Prostate gland (tissue), 2 donors: Measurements from ENCODE around the gene C16orf86. TPM values are rescaled to one million over a fixed set of nuclear protein-coding genes. Genes with fewer than 3 reads are reported as not detected.

Experiments used
- DNase-seq: peaks from one replicate; pipeline ENCODE4 v3.0.0-alpha.2; 2019; ENCODE audit warnings: low spot score
- H3K27ac ChIP-seq, 2 donors: fragments of 200-600 bp; sonication (generic); 2 replicates each; pipeline ENCODE4 v1.5.1; 2017 to 2019
- H3K27me3 ChIP-seq: fragments of 200-600 bp; sonication (generic); replicated peaks from 2 replicates; pipeline ENCODE4 v1.5.1; 2019; ENCODE audit not compliant: insufficient read depth
- H3K36me3 ChIP-seq, 2 donors: fragments of 200-600 bp; sonication (generic); 1 replicate in 1 of 2; 2 replicates in 1 of 2; pipeline versions ENCODE4 v1.5.1 to v1.8.1; 2017 to 2019
- H3K4me1 ChIP-seq: fragments of 200-600 bp; sonication (generic); replicated peaks from 2 replicates; pipeline ENCODE4 v1.5.1; 2019
- H3K4me3 ChIP-seq, 2 donors: fragments of 200-600 bp; sonication (generic); 2 replicates each; pipeline ENCODE4 v1.5.1; 2017 to 2019
- H3K9me3 ChIP-seq: fragments of 200-600 bp; sonication (generic); 2 replicates; pipeline ENCODE4 v1.5.1; 2017
- POLR2A ChIP-seq: fragments of 450-650 bp; IDR thresholded peaks from one replicate; pipeline ENCODE4 v1.6.1; 2016; ENCODE audit warnings: antibody characterized with exemption, mild to moderate bottlenecking
- POLR2AphosphoS5 ChIP-seq: sonication (generic); formaldehyde crosslinking; IDR thresholded peaks from one replicate; pipeline ENCODE4 v1.6.1; 2017; ENCODE audit warnings: antibody characterized with exemption
- WGBS: methylation state at CpG from one replicate; pipeline ENCODE4 v1.1.5; 2018; 5-methylcytosine and 5-hydroxymethylcytosine counted together
- intact Hi-C: fragments of 100-400 bp; cut with DNase I; formaldehyde crosslinking; loops from one replicate; pipeline ENCODE4 v1.14.2; 2022
- total RNA-seq, 2 donors: library from RNA; depleted of rRNA; stranded (reverse); fragments of >200 nt; gene quantifications; one replicate each; pipeline ENCODE4 v1.1.0, GENCODE V29; 2016
- TF ChIP-seq, protein P1 (sequence below), 4 experiments: fragments of 200-600 bp in 2 of 4; fragments of 450-650 bp in 2 of 4; sonication (generic) in 2 of 4; IDR thresholded peaks; 1 replicate in 3 of 4; 2 replicates in 1 of 4; pipeline ENCODE4 v1.5.1; 2016 to 2019; ENCODE audit warnings: antibody characterized with exemption in 4 of 4, mild to moderate bottlenecking in 2 of 4, moderate library complexity in 2 of 4

The C16orf86 gene
- total RNA-seq, 2 donors from 2014 or later: 10.0 to 18.3 TPM

DNA sequence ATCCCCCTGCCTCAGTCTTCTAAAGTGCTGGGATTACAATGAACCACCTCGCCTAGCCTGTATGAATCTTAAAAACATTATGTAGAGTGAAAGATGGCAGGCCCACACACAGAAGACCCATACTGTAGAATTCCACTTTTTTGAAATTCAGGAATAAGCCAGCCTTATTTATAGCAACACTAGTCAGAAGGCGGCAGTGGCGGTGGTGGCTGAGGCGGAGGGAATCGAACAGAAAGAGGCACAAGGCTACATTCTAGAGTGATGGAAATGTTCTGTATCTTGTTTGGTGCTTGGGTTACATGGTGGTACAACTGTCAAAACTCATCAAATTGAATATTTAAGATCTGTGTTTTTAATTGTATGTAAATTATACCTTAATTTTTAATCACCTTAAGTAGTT is 41.2 kb downstream of the C16orf86 start:
- DNase-seq: no peak
- no peaks in the 10 kb centered on the region for H3K4me1 ChIP-seq
- 99% methylated on average over 5 of the region's 5 CpGs for WGBS

DNA sequence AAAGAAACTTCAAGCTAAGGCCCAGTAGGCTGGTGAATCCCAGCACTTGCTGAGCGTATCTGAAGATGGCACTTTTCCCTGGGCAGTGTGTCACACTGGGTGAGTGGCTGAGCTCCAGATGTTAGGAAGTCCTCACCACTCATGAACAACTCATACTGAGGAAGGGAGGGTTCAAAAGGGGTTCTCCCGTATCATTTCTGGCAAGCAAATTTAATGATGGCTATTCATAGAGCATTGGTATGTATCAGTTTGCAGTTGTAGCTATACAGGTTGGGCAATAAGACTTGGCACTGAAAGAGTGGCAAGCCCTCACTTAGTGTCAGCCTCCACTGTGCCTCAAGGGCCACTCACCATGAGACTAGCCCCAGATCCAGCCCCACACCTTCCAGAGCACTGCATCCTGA is 41.8 kb downstream of the C16orf86 start:
- 77% methylated on average over 2 of the region's 2 CpGs for WGBS
- no peak for TF ChIP-seq POLR2A
- TF ChIP-seq, protein P1, sequence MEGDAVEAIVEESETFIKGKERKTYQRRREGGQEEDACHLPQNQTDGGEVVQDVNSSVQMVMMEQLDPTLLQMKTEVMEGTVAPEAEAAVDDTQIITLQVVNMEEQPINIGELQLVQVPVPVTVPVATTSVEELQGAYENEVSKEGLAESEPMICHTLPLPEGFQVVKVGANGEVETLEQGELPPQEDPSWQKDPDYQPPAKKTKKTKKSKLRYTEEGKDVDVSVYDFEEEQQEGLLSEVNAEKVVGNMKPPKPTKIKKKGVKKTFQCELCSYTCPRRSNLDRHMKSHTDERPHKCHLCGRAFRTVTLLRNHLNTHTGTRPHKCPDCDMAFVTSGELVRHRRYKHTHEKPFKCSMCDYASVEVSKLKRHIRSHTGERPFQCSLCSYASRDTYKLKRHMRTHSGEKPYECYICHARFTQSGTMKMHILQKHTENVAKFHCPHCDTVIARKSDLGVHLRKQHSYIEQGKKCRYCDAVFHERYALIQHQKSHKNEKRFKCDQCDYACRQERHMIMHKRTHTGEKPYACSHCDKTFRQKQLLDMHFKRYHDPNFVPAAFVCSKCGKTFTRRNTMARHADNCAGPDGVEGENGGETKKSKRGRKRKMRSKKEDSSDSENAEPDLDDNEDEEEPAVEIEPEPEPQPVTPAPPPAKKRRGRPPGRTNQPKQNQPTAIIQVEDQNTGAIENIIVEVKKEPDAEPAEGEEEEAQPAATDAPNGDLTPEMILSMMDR (IDR thresholded peaks at IDR 0.05): no peak
- no peak for TF ChIP-seq POLR2AphosphoS5
- H3K27ac ChIP-seq: no peak overlapping the region
- H3K27me3 ChIP-seq: no peaks in the 10 kb centered on the region
- intact Hi-C loops: no loop called here
- H3K9me3 ChIP-seq: no peaks in the 10 kb centered on the region
- no peak overlapping the region for H3K4me3 ChIP-seq
- no peak for DNase-seq
- no peaks in the 10 kb centered on the region for H3K36me3 ChIP-seq
- H3K4me1 ChIP-seq: no peaks in the 10 kb centered on the region

More for the DNA sequence above, 41.2 kb downstream of the C16orf86 start:
- Histone ChIP-seq H3K4me3 (no peak overlapping the region), H3K9me3 (no peaks in the 10 kb centered on the region), H3K36me3 (no peaks in the 10 kb centered on the region), H3K27ac (no peak overlapping the region), H3K27me3 (no peaks in the 10 kb centered on the region)
- intact Hi-C loops: no loop called here
- TF ChIP-seq, protein P1 (IDR thresholded peaks at IDR 0.05): no peak
- TF ChIP-seq POLR2AphosphoS5 (no peak), POLR2A (no peak)

DNA sequence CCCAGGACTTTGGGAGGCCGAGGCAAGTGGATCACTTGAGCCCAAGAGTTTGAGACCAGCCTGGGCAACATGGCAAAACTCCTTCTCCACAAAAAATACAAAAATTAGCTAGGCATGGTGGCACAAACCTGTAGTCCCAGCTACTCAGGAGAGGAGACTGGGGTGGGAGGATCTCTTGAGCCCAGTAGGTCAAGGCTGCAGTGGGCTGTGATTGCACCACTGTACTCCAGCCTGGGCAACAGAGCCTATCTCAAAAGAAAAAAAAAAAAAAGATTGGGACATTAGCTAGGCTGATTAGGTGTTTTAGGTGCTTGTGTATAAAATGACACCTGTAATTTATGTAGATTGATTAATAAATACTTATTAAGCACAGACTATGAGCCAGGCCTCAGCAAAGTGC is 42.4 kb downstream of the C16orf86 start:
- no peaks in the 10 kb centered on the region for H3K36me3 ChIP-seq

DNA sequence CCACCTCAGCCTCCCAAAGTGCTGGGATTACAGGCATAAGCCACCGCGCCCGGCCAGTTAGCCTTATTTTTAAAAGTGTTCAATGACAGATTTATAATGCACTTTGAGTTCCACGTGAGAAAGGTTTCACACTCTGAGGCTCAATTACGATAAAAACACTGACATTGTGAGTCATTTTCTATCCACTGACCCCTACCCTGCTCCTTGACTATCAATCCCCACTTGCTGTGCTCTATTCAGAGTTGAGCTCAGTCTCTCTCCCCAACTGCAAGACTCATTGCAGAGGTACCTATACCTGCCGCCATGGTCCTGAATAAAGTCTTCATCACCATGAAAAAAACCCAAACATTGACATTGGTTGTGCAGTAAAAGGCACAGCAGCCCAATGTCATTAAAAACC is 44.0 kb downstream of the C16orf86 start:
- intact Hi-C loops: no loop called here
- Histone ChIP-seq H3K4me3 (no peak overlapping the region), H3K9me3 (no peaks in the 10 kb centered on the region), H3K36me3 (no peaks in the 10 kb centered on the region), H3K27me3 (no peaks in the 10 kb centered on the region), H3K27ac (no peak overlapping the region), H3K4me1 (no peaks in the 10 kb centered on the region)
- no peak for DNase-seq
- 90% methylated on average over 6 of the region's 6 CpGs for WGBS
- TF ChIP-seq, protein P1 (IDR thresholded peaks at IDR 0.05): no peak
- TF ChIP-seq POLR2AphosphoS5: no peak
- no peak for TF ChIP-seq POLR2A

More for the DNA sequence above, 42.4 kb downstream of the C16orf86 start:
- TF ChIP-seq POLR2AphosphoS5: no peak
- no peak for TF ChIP-seq POLR2A
- TF ChIP-seq, protein P1 (IDR thresholded peaks at IDR 0.05): no peak
- 100% methylated on average over 1 of the region's 1 CpG for WGBS
- H3K27ac ChIP-seq: no peak overlapping the region
- H3K27me3 ChIP-seq: no peaks in the 10 kb centered on the region
- H3K4me1 ChIP-seq: no peaks in the 10 kb centered on the region
- DNase-seq: no peak
- no peaks in the 10 kb centered on the region for H3K9me3 ChIP-seq
- intact Hi-C loops: no loop called here
- no peak overlapping the region for H3K4me3 ChIP-seq

DNA sequence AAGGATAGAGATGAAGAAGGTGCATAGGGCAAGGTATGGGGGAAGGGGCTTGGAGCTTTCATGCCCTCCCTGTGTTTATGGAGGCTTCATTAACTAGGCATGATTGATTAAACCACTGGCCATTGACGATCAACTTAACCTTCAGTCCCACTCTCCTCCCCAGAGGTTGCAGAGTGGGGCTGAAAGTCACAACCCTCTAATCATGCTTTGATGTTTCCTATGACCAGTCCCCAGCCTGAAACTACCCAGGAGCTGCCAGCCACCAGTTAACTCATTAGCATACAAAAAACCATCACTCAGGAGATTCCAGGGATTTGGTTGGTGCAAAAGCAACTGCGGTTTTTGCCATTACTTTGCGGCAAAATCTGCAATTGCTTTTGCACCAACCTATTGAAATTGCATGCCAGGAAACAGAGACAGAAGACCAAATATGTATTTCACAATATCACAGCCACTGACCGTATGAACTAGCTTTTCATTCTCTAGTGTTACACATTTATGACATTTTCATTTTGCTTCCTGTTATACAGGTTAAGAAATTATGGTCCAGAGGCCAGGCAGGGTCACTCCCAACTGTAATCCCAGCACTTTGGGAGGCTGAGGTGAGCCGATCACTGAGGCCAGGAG is 47.1 kb downstream of the C16orf86 start:
- H3K4me3 ChIP-seq: no peak overlapping the region
- intact Hi-C loops: no loop called here
- no peaks in the 10 kb centered on the region for H3K9me3 ChIP-seq
- H3K27me3 ChIP-seq: no peaks in the 10 kb centered on the region
- DNase-seq: no peak
- no peaks in the 10 kb centered on the region for H3K4me1 ChIP-seq
- TF ChIP-seq POLR2A: no peak
- TF ChIP-seq, protein P1 (IDR thresholded peaks at IDR 0.05): no peak
- TF ChIP-seq POLR2AphosphoS5: no peak
- WGBS: 83% methylated on average over 5 of the region's 5 CpGs
- H3K36me3 ChIP-seq: no peaks in the 10 kb centered on the region
- H3K27ac ChIP-seq: no peak overlapping the region
